Forelimb muscle (tissue), 1 donor: ENCODE results near the gene BCAS3. TPM values are rescaled to one million over a fixed set of nuclear protein-coding genes. Genes with fewer than 3 reads are reported as not detected.
"Not testable (repeated sequence)": the region's sequence is repeated elsewhere in the genome, so short reads cannot be mapped to it uniquely, and the experiment has no call there.

Experiments
- DNase-seq: peaks from one replicate; pipeline ENCODE4 v3.0.0-alpha.2; 2013; ENCODE audit warnings: low read depth
- polyA plus RNA-seq: library from polyadenylated mRNA; unstranded; fragments of 120-200 nt; gene quantifications from one replicate; pipeline ENCODE4 v1.2.1, GENCODE V29; 2013; ENCODE audit not compliant: insufficient read length

BCAS3 gene
- polyA plus RNA-seq, 1 donor = 10.1 TPM

DNA sequence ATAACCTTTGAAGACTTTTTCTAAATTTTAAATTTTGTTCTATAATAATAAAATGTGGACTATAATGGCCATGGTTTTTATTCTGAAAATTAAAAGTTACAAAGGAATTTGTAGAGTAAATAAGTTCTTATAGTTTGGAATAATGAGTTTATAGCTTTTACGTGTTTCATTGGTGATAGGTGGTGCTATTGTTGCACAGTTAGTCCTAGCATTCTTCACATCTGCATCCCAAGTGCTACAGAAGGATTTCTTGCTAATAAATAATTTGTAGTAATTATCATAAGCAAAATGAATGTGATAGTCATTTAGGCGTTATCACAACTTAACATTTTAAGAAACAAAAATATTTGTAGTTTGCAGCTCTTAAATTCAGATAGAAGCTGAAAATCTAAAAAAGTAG is 67.9 kb downstream of the BCAS3 start:
- peak; percentile 2 for DNase-seq

DNA sequence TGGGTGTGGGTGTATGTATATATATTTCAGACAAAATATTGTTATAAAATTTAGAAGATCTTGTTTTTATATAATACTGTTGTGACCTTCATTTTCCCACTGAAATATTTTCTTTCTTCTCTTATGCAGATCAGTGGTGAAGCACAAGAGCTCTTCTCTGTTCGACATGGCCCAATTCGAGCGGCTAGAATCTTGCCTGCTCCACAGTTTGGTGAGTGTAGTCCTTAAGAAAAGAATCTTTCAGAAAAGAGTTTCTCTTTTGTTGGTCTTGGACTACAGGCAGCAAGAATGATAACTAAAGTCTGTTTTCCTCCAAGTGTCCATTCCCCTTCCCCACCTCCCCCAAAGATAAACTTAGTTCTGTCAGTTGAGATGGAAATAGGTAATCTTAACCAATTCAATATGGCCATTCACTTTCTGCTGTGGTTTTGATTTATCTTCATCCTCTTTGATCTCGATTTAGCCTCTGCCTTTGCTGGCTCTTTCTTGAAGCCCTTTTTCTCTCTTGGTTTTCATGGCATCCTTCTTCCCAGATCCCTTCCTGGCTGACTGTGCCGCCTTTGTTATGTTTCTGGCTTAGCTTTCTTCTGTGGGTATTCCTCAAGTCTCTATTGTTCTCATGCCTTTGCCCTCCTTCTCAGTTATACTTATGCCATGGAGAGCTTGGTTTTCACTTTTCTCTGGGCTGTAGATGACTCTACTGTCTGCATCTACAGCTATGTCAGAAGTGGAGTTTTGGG is 69.6 kb downstream of the BCAS3 start:
- no peak for DNase-seq

DNA sequence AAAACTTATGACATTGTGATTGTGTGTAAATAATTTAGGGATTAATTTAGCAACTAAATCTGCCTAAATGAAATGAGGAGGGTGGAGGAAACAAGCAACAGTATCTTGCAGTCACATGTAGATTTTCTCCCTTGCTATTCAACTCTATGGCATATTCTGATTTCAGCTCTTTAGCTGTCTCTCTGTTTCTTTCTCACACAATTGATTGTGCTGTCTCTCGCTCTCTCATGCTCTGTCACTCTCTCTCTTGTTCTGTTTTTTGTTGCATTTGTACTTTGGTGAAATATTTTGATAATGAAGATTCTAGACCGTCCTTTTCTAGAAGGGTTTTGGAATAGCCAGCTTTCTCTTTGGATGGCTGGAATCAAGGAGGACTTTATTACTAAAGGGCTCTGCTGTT is 70.6 kb downstream of the BCAS3 start:
- DNase-seq = no peak

DNA sequence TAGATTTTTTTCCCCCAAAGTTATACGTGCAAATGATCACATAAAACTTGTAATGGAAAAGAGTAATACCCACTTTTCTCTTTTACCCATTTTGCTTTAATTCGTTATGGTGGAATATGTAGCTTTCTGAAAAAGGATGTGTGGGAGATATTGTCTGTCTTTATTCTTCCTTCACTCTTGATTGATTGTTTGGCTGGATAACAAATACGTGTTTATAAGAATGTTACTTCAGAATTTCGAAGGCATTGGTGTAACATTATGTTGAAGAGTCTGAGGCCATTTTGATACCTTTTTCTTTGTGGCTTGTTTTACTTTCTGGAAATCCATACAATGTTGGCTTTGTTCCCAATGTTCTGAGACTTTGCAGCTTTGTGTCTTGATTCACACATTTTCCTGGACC is 71.4 kb downstream of the BCAS3 start:
- no peak for DNase-seq

DNA sequence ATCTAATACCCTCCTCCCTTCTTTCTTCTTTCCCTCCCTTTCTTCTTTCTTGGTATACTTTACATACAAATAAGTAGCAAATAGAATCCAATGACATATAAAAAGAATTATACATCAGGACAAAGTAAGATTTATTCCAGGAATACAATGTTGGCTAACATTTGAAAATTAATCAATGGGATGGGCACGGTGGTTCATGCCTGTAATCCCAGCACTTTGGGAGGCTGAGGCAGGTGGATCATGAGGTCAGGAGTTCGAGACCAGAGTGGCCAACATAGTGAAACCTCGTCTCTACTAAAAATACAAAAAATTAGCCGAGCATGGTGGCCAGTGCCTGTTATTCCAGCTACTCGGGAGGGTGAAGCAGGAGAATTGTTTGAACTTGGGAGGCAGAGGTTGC is 72.1 kb downstream of the BCAS3 start:
- DNase-seq = no peak

- DNase-seq = no peak
Measured at GRCh38 chr17:60750640-60751039, 73.0 kb downstream of the BCAS3 start.

- no peak for DNase-seq
Measured at GRCh38 chr17:60751884-60752283, 74.2 kb downstream of the BCAS3 start.

- no peak for DNase-seq
Measured at GRCh38 chr17:60752873-60753577, 75.4 kb downstream of the BCAS3 start.

GRCh38 chr17:60754057-60754604 is 76.5 kb downstream of the BCAS3 start:
- DNase-seq = no peak

- not testable (repeated sequence) for DNase-seq
Measured at GRCh38 chr17:60756798-60757197, 79.1 kb downstream of the BCAS3 start.

- DNase-seq = no peak
Measured at GRCh38 chr17:60757437-60757836, 79.8 kb downstream of the BCAS3 start.

DNA sequence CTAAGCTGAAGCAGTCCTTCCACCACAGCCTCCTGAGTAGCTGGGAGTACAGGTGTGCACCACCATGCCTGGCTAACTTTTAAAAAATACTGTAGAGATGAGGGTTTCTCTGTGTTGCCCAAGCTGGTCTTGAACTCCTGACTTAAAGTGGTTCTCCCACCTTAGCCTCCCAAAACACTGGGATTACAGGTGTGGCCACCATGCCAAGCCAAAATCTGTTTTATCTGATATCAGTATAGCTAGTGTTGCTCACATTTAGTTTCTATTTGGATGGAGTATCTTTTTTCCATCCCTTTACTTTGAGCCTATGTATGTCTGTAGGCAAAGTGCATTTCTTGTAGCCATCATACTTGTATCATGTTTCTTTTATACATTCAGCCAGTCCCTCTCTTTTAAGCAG is 82.1 kb downstream of the BCAS3 start:
- no peak for DNase-seq

DNA sequence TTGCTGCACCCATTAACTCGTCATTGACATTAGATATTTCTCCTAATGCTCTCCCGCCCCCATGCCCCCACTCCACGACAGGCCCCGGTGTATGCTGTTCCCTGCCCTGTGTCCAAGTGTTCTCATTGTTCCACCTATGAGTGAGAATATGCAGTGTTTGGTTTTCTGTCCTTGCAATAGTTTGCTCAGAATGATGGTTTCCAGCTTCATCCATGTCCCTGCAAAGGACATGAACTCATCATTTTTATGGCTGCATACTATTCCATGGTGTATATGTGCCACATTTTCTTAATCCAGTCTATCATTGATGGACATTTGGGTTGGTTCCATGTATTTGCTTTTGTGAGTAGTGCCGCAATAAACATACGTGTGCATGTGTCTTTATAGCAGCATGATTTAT is 83.7 kb downstream of the BCAS3 start:
- not testable (repeated sequence) for DNase-seq

GRCh38 chr17:60766778-60767190 is 89.1 kb downstream of the BCAS3 start:
- DNase-seq = no peak

DNA sequence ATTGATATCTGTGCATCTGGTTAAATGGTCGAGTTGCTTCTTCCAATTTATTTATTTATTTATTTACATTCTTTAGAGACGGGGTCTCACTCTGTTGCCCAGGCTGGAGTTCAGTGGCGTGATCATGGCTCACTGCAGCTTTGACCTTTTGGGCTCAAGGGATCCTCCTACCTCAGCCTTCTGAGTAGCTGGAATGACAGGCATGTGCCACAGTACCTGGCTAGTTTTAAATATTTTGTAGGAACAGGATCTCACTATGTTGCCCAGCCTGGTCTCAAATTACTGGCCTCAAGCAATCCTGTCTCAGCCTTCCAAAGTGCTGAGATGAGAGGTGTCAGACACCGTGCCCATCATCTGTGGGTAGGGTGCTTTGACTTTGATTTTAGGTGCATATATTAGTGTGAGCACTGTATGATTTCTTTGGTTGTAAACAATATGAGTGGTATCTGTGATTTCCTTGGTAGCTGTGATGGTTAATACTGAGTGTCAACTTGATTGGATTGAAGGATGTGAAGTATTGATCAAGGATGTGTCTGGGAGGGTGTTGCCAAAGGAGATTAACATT is 90.2 kb downstream of the BCAS3 start:
- no peak for DNase-seq

DNA sequence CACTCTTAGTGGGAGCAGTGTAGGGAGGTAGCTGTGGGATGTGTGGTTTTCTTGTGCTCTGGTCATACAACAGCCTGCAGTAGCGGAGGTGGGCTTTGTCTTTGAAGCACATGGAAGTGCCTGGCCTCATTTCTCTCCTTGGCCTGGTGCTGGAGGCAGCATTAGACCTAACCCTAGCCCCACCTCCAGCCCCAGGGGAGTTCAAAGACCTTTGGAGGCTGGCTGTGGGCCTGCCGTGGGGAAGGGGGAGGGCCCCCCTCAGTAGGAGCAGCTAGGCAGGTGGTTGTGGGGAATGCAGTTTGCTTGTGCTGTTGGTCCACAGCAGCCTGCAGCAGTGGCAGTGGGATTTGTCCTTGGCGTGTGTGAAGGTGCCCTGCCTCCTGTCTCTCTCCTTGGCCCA is 91.7 kb downstream of the BCAS3 start:
- no peak for DNase-seq

DNA sequence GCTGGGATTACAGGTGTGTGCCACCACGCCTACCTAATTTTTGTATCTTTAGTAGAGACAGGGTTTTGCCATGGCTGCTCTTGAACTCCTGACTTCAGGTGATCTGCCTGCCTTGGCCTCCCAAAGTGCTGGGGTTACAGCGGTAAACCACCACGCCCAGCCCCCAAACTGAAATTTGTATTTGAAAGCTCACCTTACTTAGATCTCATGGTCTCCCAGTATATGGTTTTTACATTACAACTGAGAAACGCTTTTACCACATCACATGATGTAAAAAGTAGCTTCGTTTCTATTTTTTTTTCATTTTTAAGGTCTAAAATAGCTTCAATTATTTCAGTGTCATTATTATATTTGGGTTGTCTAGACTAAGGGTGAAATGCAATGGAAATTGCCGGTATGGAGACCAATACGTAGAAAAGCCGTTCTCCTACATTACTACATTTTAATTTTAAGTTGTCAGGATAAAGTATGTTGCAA is 93.3 kb downstream of the BCAS3 start:
- no peak for DNase-seq

DNA sequence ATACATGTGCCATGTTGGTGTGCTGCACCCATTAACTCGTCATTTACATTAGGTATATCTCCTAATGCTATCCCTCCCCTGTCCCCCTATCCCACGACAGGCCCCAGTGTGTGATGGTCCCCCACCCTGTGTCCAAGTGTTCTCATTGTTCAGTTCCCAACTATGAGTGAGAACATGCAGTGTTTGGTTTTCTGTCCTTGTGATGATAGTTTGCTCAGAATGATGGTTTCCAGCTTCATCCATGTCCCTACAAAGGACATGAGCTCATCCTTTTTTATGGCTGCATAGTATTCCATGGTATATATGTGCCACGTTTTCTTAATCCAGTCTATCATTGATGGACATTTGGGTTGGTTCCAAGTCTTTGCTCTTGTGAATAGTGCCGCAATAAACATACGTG is 94.0 kb downstream of the BCAS3 start:
- DNase-seq = not testable (repeated sequence)

DNA sequence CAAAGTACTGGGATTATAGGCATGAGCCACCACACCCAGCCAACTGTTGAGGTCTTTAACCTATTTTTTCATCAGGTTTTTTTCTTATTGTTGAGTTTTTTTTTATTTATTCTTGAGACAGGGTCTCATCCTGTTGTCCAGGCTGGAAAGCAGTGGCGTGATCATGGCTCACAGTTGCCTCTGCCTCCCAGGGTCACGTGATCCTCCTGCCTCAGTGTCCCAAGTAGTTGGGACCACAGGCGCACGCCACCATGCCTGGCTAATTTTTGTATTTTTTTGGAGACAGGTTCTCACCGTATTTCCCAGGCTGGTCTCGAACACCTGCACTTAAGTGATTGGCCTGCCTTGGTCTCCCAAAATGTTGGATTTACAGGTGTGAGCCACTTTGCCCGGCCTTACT is 95.9 kb downstream of the BCAS3 start:
- no peak for DNase-seq

DNA sequence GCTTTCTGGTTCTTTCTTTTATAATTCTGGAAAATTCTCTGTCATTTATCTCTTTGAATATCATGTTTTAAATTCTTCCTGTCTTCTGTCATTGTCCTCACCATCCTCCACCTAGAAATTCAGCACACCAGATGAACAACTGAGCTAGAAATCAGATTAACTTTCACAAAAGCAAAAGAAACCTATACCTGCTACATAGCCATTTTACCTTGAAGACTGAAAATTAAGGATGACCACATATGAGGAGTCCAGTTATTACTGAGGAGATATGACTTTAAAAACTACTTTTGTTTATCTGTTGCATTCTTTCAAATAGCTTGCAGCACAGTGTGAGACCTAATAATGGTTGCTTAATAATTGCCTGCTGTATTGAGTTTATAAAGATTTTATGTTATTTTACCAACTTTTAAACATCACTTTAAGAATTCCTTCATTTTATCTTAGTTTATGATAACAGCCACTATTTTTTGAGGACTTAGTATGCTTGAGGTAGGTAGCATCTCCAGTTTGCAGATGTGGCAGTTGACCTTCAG is 104.3 kb downstream of the BCAS3 start:
- DNase-seq = no peak

- no peak for DNase-seq
Measured at GRCh38 chr17:60782742-60783141, 105.1 kb downstream of the BCAS3 start.

GRCh38 chr17:60790205-60790604 is 112.6 kb downstream of the BCAS3 start:
- DNase-seq = no peak
